ENCODE measurements around the gene GRIN2D. TPM values are rescaled to one million over a fixed set of nuclear protein-coding genes. Genes with fewer than 3 reads are reported as not detected.
"Not testable (repeated sequence)": the region's sequence is repeated elsewhere in the genome, so short reads cannot be mapped to it uniquely, and the experiment has no call there.

The GRIN2D gene
- total RNA-seq, 1 experiment from 2014 or later: not detected

DNA sequence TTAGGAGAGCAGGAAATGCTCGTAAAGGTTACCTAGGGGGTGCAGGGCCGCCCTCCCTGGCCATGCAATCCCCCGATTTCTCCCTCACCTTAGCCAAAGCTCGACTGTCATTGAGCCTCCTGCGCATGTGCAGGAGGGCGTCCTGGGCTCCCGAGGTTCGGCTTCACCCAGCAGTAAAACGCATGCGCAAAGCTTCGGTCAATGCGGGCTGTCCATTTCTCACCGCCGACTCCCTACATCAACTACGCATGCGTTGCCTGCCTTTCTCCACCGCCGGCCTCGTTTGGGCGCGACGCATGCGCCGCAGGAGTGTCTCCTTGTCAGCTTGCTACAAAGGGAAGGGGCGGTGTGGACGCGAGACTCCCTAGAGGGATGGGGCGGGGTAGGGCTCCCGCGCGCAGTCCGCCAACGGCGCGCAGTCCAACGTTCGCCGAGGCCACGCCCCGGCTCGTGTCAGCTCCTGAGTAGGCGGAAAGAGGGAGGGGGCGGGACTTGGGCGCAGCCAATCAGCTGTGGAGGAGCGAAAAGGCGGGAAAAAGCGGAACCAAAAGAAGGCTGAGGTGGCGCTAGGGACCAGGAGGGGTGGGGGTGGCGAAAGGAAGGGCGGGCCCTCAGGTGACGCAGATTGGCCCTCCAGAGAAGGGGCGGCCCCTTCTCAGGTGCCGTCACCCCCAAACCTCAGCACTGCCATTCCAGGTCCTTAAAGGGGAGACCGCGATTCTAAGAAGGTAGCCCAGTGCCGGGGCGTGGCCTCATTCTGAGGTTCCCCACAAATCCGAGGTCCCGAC, 29.5 kb upstream of the GRIN2D start, which contains the start of the genes SYNGR4 and TMEM143:
SYNGR4 (plus strand) TSS at position 558 of the 788 bp plus-strand sequence. CDS start 1,476 bp downstream, outside the sequence.
TMEM143 (minus strand) TSS at position 131 of the 788 bp plus-strand sequence; CDS start at position 111, 20 bp downstream.
- Histone ChIP-seq H3K27ac (peak within 1 kb of the TSS; percentile 39), H3K9me3 (replicated peaks) (no peaks in the 10 kb centered on the region), H3K4me3 (peak within 1 kb of the TSS; percentile 55), H3K27me3 (no peaks in the 10 kb centered on the region), H3K36me3 (no peaks in the 10 kb centered on the region), H3K4me1 (peaks cover 5% of the 10 kb centered on the region)
- peak; percentile 98 to 100 for DNase-seq

DNA sequence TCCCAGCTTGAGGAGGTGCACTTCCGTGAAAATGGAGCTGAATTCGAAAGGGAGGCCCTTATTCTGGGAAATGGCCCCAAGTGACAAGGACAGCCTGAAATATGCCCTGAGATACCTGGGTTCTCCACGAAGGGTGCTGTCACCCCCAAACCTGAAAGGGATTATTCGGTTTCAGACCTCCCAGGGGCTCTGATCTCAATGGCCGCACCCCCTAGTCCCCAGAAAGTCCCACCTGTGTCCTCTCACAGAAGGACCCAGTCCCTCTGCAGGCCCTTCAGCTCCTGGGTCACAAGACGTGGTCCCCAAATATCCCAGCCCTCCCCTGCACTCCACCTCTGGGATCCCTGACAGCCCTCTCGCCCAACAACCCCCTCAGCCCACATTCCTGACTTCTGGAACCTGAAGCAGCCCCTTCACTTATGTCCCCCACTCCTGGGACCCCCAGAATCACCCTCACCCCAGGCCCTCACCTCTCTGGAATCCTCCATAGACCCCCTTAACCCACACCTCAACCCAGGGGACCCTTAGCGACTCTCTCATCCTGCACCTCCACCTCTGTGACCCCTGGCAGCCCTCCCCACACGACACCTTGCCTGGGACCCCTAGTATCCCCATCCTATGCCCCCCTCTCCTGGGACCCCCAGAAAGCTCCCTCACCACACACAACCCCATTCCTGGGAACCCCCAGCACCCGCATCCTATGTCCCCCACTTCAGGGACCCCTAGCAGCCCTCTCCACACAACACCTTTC, 28.7 kb upstream of the GRIN2D start:
- peaks cover 5% of the 10 kb centered on the region; the same call in 1 of the 2 replicates for H3K27me3 ChIP-seq
- H3K4me3 ChIP-seq: no peak overlapping the region
- peaks cover 11% of the 10 kb centered on the region for H3K4me1 ChIP-seq
- H3K9me3 ChIP-seq (replicated peaks): no peaks in the 10 kb centered on the region
- H3K36me3 ChIP-seq: no peaks in the 10 kb centered on the region
- H3K27ac ChIP-seq: peak overlapping the region; percentile 0; the same call in 1 of the 2 replicates
- no peak for DNase-seq

DNA sequence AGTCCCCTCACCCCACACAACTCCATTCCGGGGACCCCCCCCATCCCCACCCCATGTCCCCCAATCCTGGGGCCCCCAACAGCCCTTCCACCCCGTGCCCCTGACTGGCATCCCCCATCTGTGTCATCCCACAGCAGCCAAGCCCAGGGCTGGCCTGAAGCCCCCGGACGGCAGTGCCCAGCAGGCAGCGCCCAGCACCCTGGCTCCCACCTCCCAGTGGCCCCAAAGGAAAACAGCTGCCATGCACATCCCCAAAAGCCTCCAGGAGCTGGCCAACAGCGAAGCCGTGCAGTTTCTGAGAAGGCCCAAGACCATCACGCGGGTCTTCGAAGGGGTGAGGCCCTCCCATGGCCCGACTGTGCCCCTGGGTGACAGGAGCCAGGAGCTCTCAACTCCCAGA, 27.9 kb upstream of the GRIN2D start:
- no peaks in the 10 kb centered on the region for H3K9me3 ChIP-seq (replicated peaks)
- H3K27ac ChIP-seq: no peak overlapping the region
- peaks cover 11% of the 10 kb centered on the region for H3K4me1 ChIP-seq
- no peaks in the 10 kb centered on the region for H3K36me3 ChIP-seq
- DNase-seq: no peak
- H3K27me3 ChIP-seq: peaks cover 6% of the 10 kb centered on the region; the same call in 1 of the 2 replicates
- H3K4me3 ChIP-seq: no peak overlapping the region

DNA sequence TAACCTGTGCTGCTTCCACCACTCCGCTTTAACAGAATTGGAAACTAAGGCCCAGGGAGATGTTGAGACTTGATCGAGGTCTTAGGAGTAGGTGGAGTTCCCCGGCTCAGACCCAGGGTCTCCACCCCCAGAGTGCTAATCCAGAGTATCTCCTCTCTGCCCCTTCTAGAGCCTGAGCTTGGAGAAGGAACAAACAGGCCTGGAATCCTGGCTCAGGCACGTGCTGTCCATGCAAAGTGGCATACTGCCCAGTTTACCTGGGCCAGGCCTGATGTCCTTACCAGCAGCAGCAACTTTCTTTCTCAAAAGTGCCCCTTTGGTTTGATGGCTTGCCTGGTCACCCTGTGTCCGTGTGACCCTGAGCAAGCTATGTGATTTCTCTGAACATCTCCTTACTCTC, 25.6 kb upstream of the GRIN2D start:
- Histone ChIP-seq H3K27ac (no peak overlapping the region), H3K9me3 (replicated peaks) (no peaks in the 10 kb centered on the region), H3K4me1 (peaks cover 11% of the 10 kb centered on the region), H3K27me3 (peaks cover 9% of the 10 kb centered on the region; the same call in 1 of the 2 replicates), H3K36me3 (no peaks in the 10 kb centered on the region), H3K4me3 (no peak overlapping the region)
- no peak for DNase-seq

GRCh38 chr19:48368936-48369335, 24.5 kb upstream of the GRIN2D start:
- peaks cover 11% of the 10 kb centered on the region for H3K4me1 ChIP-seq
- no peak overlapping the region; the same call in 1 of the 2 replicates for H3K4me3 ChIP-seq
- peak; percentile 50 to 59 for DNase-seq
- no peaks in the 10 kb centered on the region for H3K9me3 ChIP-seq (replicated peaks)
- peaks cover 9% of the 10 kb centered on the region; the same call in 1 of the 2 replicates for H3K27me3 ChIP-seq
- H3K36me3 ChIP-seq: no peaks in the 10 kb centered on the region
- no peak overlapping the region for H3K27ac ChIP-seq

DNA sequence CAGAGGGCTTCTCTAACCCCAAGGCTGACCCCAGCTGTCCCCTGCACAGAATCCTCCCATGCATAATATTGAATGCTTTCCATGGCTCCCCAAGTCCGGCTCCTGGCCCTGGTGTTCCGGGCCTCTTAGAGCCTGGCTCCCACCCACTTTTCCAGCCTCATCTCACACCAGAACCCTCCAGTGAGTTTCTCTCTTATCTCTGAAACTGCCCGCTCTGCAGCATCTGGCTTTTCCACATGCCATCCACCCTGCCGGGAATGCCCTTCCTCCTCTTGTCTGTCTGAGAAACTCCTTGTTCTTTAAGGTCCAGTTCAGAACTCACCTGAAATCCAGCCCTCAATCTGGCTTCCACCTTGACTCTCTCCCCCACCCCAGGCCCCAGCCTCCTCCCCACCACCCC, 22.5 kb upstream of the GRIN2D start:
- H3K4me1 ChIP-seq: peaks cover 11% of the 10 kb centered on the region
- H3K4me3 ChIP-seq: no peak overlapping the region
- DNase-seq: no peak
- H3K9me3 ChIP-seq (replicated peaks): no peaks in the 10 kb centered on the region
- H3K36me3 ChIP-seq: no peaks in the 10 kb centered on the region
- no peak overlapping the region for H3K27ac ChIP-seq
- H3K27me3 ChIP-seq: peaks cover 9% of the 10 kb centered on the region; the same call in 1 of the 2 replicates

- H3K27ac ChIP-seq: no peak overlapping the region
- peaks cover 11% of the 10 kb centered on the region for H3K4me1 ChIP-seq
- H3K27me3 ChIP-seq: peaks cover 9% of the 10 kb centered on the region; the same call in 1 of the 2 replicates
- H3K36me3 ChIP-seq: no peaks in the 10 kb centered on the region
- DNase-seq: no peak
- no peaks in the 10 kb centered on the region for H3K9me3 ChIP-seq (replicated peaks)
- no peak overlapping the region for H3K4me3 ChIP-seq
Measured at GRCh38 chr19:48371367-48371766, 22.1 kb upstream of the GRIN2D start.

- H3K9me3 ChIP-seq (replicated peaks); H3K27ac ChIP-seq; DNase-seq; H3K36me3 ChIP-seq; H3K4me3 ChIP-seq; H3K27me3 ChIP-seq: not testable (repeated sequence)
- peaks cover 11% of the 10 kb centered on the region for H3K4me1 ChIP-seq
Measured at GRCh38 chr19:48371771-48372170, 21.7 kb upstream of the GRIN2D start.

DNA sequence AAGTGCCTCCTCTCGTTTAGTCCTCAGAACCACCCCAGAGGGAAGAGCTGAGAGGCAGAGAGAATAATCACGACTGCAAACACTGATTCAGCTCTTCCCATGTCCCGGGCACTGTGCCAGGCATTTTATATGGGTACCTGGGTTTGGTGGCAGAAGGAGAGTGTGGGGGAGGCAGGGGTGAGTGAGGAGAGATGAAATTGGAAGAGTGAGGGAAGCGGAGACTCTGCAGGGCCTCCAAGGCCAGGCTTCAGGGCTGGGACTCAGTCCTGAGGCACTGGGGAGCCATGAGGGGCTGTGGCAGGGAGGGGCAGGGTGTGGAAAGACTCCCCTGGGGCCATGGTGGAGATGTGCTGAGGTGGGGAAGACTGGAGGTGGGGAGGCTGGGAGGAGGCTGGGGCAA, 20.6 kb upstream of the GRIN2D start:
- no peak for DNase-seq
- H3K27ac ChIP-seq: no peak overlapping the region
- peaks cover 9% of the 10 kb centered on the region; the same call in 1 of the 2 replicates for H3K27me3 ChIP-seq

DNA sequence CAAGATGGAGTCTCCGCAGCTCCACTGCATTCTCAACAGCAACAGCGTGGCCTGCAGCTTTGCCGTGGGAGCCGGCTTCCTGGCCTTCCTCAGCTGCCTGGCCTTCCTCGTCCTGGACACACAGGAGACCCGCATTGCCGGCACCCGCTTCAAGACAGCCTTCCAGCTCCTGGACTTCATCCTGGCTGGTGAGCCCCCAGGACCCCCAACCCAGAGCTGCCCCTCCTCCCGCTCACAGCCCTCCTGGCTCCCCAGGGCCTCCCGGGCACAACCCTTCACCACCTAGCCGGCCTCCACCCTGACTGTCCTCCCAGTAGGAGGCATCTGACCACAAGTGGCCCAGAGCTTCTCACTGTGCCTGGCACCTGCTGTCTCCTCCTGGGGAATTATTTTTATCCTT, 19.9 kb upstream of the GRIN2D start:
- Histone ChIP-seq H3K4me1 (peaks cover 8% of the 10 kb centered on the region), H3K27me3 (peaks cover 9% of the 10 kb centered on the region; the same call in 1 of the 2 replicates), H3K9me3 (replicated peaks) (no peaks in the 10 kb centered on the region), H3K36me3 (no peaks in the 10 kb centered on the region), H3K4me3 (no peak overlapping the region), H3K27ac (no peak overlapping the region)
- DNase-seq: no peak

More for the DNA sequence above, 20.6 kb upstream of the GRIN2D start:
- Histone ChIP-seq H3K4me1 (peaks cover 11% of the 10 kb centered on the region), H3K4me3 (no peak overlapping the region), H3K36me3 (no peaks in the 10 kb centered on the region), H3K9me3 (replicated peaks) (no peaks in the 10 kb centered on the region)

GRCh38 chr19:48378194-48378570, 15.3 kb upstream of the GRIN2D start:
- Histone ChIP-seq H3K4me1 (no peaks in the 10 kb centered on the region), H3K27me3 (no peaks in the 10 kb centered on the region), H3K27ac (no peak overlapping the region), H3K9me3 (replicated peaks) (no peaks in the 10 kb centered on the region), H3K36me3 (peaks cover 3% of the 10 kb centered on the region; the same call in 1 of the 2 replicates), H3K4me3 (no peak overlapping the region)
- DNase-seq: no peak

GRCh38 chr19:48379058-48379457, 14.4 kb upstream of the GRIN2D start:
- DNase-seq: no peak
- Histone ChIP-seq H3K9me3 (replicated peaks) (no peaks in the 10 kb centered on the region), H3K27ac (no peak overlapping the region), H3K36me3 (peaks cover 11% of the 10 kb centered on the region; the same call in 1 of the 2 replicates), H3K4me3 (no peak overlapping the region), H3K4me1 (no peaks in the 10 kb centered on the region), H3K27me3 (no peaks in the 10 kb centered on the region)

GRCh38 chr19:48381178-48381950, 12.1 kb upstream of the GRIN2D start:
- Histone ChIP-seq H3K9me3 (replicated peaks) (no peaks in the 10 kb centered on the region), H3K4me1 (no peaks in the 10 kb centered on the region), H3K36me3 (peaks cover 23% of the 10 kb centered on the region), H3K27ac (no peak overlapping the region), H3K4me3 (no peak overlapping the region), H3K27me3 (no peaks in the 10 kb centered on the region)
- DNase-seq: no peak

GRCh38 chr19:48382286-48382685, 11.2 kb upstream of the GRIN2D start:
- Histone ChIP-seq H3K27me3 (no peaks in the 10 kb centered on the region), H3K27ac (no peak overlapping the region), H3K9me3 (replicated peaks) (no peaks in the 10 kb centered on the region), H3K36me3 (peaks cover 26% of the 10 kb centered on the region), H3K4me3 (no peak overlapping the region), H3K4me1 (no peaks in the 10 kb centered on the region)
- DNase-seq: no peak

Measured in SJCRH30 (cell line).